Panc1 (cell line): ENCODE measurements around the gene ACSL1. TPM values are rescaled to one million over a fixed set of nuclear protein-coding genes. Genes with fewer than 3 reads are reported as not detected.

Source experiments
- ATAC-seq: fragments of 200-7000 bp; cut with Tn5 transposase; 2 replicates; pipeline ENCODE4 v1.9.1; 2020; ENCODE audit warnings: mild to moderate bottlenecking, moderate library complexity
- BruUV-seq: library from RNA; stranded (reverse); fragments of 400-500 nt; replicated peaks from 2 replicates; lab custom pipeline; 2021; lab: Mats Ljungman, UMichigan
- CTCF ChIA-PET: fragments of 300-600 bp; sonication (Branson Sonifier 250); formaldehyde crosslinking; loops from one replicate; lab custom pipeline; 2022; ENCODE audit warnings: antibody characterized with exemption; lab: Charles Lee
- POLR2A ChIA-PET: fragments of 300-600 bp; sonication (Branson Sonifier 250); formaldehyde crosslinking; loops from one replicate; lab custom pipeline; 2022; ENCODE audit warnings: antibody characterized with exemption; lab: Charles Lee
- DNase-seq: peaks from one replicate; pipeline ENCODE4 v3.0.0-alpha.2; 2010; ENCODE audit warnings: low read depth, low spot score
- H3K27ac ChIP-seq: 2 replicates; pipeline ENCODE4 v1.5.1; 2011; ENCODE audit warnings: mild to moderate bottlenecking, low read length, inconsistent platforms
- H3K27me3 ChIP-seq: fragments of 200-500 bp; sonication (Bioruptor generic); 2 replicates; pipeline ENCODE4 v1.6.0; 2014; ENCODE audit warnings: low read length, inconsistent platforms; ENCODE audit not compliant: control insufficient read depth, insufficient read depth
- H3K36me3 ChIP-seq: fragments of 200-500 bp; sonication (Bioruptor generic); 2 replicates; pipeline ENCODE4 v1.5.1; 2014; ENCODE audit warnings: inconsistent platforms, mild to moderate bottlenecking, low read length, moderate library complexity; ENCODE audit not compliant: control insufficient read depth, insufficient read depth
- H3K4me1 ChIP-seq: 2 replicates; pipeline ENCODE4 v1.5.1; 2011; ENCODE audit warnings: inconsistent platforms, mild to moderate bottlenecking, low read length, moderate library complexity; ENCODE audit not compliant: control insufficient read depth, insufficient read depth
- H3K4me3 ChIP-seq, 2 experiments: 2 replicates each; pipeline ENCODE4 v1.5.1; 2011 to 2012; ENCODE audit warnings: low read depth in 2 of 2, low read length in 2 of 2, mild to moderate bottlenecking in 2 of 2, inconsistent platforms in 1 of 2, moderate library complexity in 1 of 2
- H3K9me3 ChIP-seq: fragments of 200-500 bp; sonication (Bioruptor generic); 2 replicates; pipeline ENCODE4 v1.5.1; 2014; ENCODE audit warnings: low read depth, mild to moderate bottlenecking, inconsistent platforms, low read length, moderate library complexity; ENCODE audit not compliant: control insufficient read depth, insufficient read depth
- CTCF ChIP-seq: fragments of 450-650 bp; IDR thresholded peaks from 2 replicates; pipeline ENCODE4 v1.5.1; 2017; ENCODE audit warnings: mild to moderate bottlenecking
- POLR2AphosphoS5 ChIP-seq: IDR thresholded peaks from 2 replicates; pipeline ENCODE4 v1.6.1; 2012; ENCODE audit warnings: mild to moderate bottlenecking, low read depth, low read length, moderate library complexity
- SIN3A ChIP-seq: IDR thresholded peaks from 2 replicates; pipeline ENCODE4 v1.6.1; 2012; ENCODE audit warnings: low read depth, mild to moderate bottlenecking, low read length, moderate library complexity, borderline replicate concordance; ENCODE audit not compliant: insufficient read depth
- TCF7L2 ChIP-seq: IDR thresholded peaks from 2 replicates; pipeline ENCODE4 v1.6.1; 2011; ENCODE audit warnings: mild to moderate bottlenecking, low read depth, low read length, inconsistent platforms
- in situ Hi-C: cut with HindIII; loops from 2 replicates; pipeline ENCODE4 v1.10.0; 2016; ENCODE audit warnings: low sequenced_read_pairs, low pct_unique_long_range_greater_than_20kb
- intact Hi-C: fragments of 100-400 bp; cut with micrococcal nuclease; formaldehyde crosslinking; loops from one replicate; pipeline ENCODE4 v1.10.0; 2022; ENCODE audit not compliant: unreplicated experiment
- total RNA-seq: library from RNA; stranded (reverse); gene quantifications from one replicate; pipeline ENCODE4 v1.2.1, GENCODE V29; 2021; ENCODE audit not compliant: unreplicated experiment
- TF ChIP-seq, protein P1 (sequence below), 2 experiments: IDR thresholded peaks; 2 replicates each; pipeline ENCODE4 v1.6.1; 2011 to 2012; ENCODE audit warnings: low read depth in 2 of 2, control low read depth in 1 of 2, low read length in 1 of 2, mild to moderate bottlenecking in 1 of 2, moderate library complexity in 1 of 2; ENCODE audit not compliant: insufficient read depth in 1 of 2

The ACSL1 gene
- total RNA-seq, 1 experiment from 2014 or later: 15.4 TPM

DNA sequence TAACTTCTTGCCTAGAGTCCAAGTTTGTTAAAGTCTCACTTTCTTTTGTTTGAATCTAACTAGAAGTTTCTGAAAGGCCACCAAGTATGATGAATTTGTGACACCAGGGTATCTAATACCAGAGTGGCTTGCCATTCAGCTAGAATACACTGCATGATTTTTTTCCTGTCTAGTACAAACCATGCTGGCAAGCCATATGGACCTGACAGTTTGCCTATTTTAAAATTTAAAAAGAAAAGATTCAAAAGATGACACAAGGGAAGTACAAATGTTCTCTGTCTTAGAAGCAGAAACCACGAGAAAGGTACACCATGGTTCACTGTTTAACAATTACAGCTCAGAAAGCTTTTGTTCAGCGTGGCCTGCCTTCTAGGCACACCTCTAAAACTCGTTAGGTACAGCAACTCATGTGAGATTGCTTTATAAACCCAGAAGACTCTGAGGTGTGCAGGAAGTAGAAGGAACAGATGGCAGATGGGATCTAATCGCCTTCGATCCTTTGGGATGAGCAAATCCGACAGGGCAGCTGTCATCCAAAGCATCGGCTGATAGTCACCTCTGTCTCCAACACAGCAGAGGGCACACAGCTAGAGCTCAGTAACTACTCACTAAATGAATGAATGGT is 56.5 kb downstream of the ACSL1 start:
- intact Hi-C loops: no loop called here
- Histone ChIP-seq H3K4me1 (no peaks in the 10 kb centered on the region), H3K36me3 (no peaks in the 10 kb centered on the region), H3K27me3 (no peaks in the 10 kb centered on the region), H3K27ac (no peak overlapping the region), H3K4me3 (no peak overlapping the region), H3K9me3 (no peaks in the 10 kb centered on the region)
- POLR2A ChIA-PET: no interaction called here
- ATAC-seq: no peak
- CTCF ChIA-PET: no interaction called here
- in situ Hi-C loops: no loop called here
- no peak for DNase-seq
- TF ChIP-seq, protein P1, sequence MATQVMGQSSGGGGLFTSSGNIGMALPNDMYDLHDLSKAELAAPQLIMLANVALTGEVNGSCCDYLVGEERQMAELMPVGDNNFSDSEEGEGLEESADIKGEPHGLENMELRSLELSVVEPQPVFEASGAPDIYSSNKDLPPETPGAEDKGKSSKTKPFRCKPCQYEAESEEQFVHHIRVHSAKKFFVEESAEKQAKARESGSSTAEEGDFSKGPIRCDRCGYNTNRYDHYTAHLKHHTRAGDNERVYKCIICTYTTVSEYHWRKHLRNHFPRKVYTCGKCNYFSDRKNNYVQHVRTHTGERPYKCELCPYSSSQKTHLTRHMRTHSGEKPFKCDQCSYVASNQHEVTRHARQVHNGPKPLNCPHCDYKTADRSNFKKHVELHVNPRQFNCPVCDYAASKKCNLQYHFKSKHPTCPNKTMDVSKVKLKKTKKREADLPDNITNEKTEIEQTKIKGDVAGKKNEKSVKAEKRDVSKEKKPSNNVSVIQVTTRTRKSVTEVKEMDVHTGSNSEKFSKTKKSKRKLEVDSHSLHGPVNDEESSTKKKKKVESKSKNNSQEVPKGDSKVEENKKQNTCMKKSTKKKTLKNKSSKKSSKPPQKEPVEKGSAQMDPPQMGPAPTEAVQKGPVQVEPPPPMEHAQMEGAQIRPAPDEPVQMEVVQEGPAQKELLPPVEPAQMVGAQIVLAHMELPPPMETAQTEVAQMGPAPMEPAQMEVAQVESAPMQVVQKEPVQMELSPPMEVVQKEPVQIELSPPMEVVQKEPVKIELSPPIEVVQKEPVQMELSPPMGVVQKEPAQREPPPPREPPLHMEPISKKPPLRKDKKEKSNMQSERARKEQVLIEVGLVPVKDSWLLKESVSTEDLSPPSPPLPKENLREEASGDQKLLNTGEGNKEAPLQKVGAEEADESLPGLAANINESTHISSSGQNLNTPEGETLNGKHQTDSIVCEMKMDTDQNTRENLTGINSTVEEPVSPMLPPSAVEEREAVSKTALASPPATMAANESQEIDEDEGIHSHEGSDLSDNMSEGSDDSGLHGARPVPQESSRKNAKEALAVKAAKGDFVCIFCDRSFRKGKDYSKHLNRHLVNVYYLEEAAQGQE (IDR thresholded peaks at IDR 0.05; ENCODE audit: insufficient read depth in 1 of 2, low read depth in 2 of 2, low read length in 1 of 2): no peak
- TF ChIP-seq TCF7L2 (no peak), CTCF (no peak), SIN3A (no peak), POLR2AphosphoS5 (no peak)
- no TSS peak for BruUV-seq

DNA sequence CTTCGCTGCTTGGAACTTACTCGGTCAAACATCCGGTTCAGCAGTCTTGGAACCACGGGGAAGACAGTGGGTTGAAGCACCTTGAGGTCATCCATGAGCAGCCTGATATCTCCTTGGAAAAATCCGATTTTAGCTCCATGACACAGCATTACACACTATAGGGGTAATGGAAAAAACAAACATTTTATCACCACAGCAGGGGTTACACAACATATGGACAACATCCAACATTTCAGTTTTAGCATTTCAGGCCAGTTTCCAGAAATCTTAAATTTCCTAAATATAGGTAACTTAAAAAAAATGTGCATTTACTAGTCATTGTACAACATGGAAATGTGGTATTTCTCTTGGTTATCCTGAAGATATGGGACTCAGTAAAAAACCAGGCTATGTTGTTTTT is 57.5 kb downstream of the ACSL1 start:
- in situ Hi-C loops (no loop called here), intact Hi-C loops (no loop called here)
- H3K9me3 ChIP-seq: no peaks in the 10 kb centered on the region
- no TSS peak for BruUV-seq
- ChIA-PET CTCF (no interaction called here), POLR2A (no interaction called here)
- TF ChIP-seq SIN3A (no peak), POLR2AphosphoS5 (no peak), TCF7L2 (no peak), CTCF (no peak)
- TF ChIP-seq, protein P1 (IDR thresholded peaks at IDR 0.05; ENCODE audit: insufficient read depth in 1 of 2, low read depth in 2 of 2, low read length in 1 of 2): no peak
- DNase-seq (no peak), ATAC-seq (no peak)
- no peaks in the 10 kb centered on the region for H3K4me1 ChIP-seq
- H3K27me3 ChIP-seq: no peaks in the 10 kb centered on the region
- no peaks in the 10 kb centered on the region for H3K36me3 ChIP-seq
- H3K27ac ChIP-seq: no peak overlapping the region
- H3K4me3 ChIP-seq: no peak overlapping the region
